PC-3 (cell line): ENCODE measurements around the gene PITPNM3. TPM values are rescaled to one million over a fixed set of nuclear protein-coding genes. Genes with fewer than 3 reads are reported as not detected.

ENCODE experiments used
- ATAC-seq: fragments of 200-7000 bp; cut with Tn5 transposase; 2 replicates; pipeline ENCODE4 v1.9.1; 2020; ENCODE audit warnings: mild to moderate bottlenecking, moderate library complexity
- BruUV-seq: library from RNA; stranded (reverse); fragments of 400-500 nt; replicated peaks from 2 replicates; lab custom pipeline; 2021; lab: Mats Ljungman, UMichigan
- CTCF ChIA-PET: fragments of 300-600 bp; sonication (Branson Sonifier 250); formaldehyde crosslinking; loops from one replicate; lab custom pipeline; 2022; ENCODE audit warnings: antibody characterized with exemption; lab: Charles Lee
- POLR2A ChIA-PET: fragments of 300-600 bp; sonication (Branson Sonifier 250); formaldehyde crosslinking; loops from one replicate; lab custom pipeline; 2022; ENCODE audit warnings: antibody characterized with exemption; ENCODE audit not compliant: unreplicated experiment; lab: Charles Lee
- DNase-seq: peaks from one replicate; pipeline ENCODE4 v3.0.0-alpha.2; 2015
- H2AFZ ChIP-seq: fragments of 300-600 bp; sonication (generic); 2 replicates; pipeline ENCODE4 v1.6.0; 2016; ENCODE audit warnings: antibody characterized with exemption, low read length
- H3F3A ChIP-seq: fragments of 300-600 bp; sonication (generic); one replicate; pipeline ENCODE4 v1.6.0; 2017; ENCODE audit warnings: antibody characterized with exemption, low read length, control low read depth, mild to moderate bottlenecking; ENCODE audit not compliant: unreplicated experiment
- H3K27ac ChIP-seq: fragments of 300-600 bp; sonication (generic); 2 replicates; pipeline ENCODE4 v1.5.1; 2016; ENCODE audit warnings: mild to moderate bottlenecking, low read length
- H3K27me3 ChIP-seq: fragments of 300-600 bp; sonication (generic); 2 replicates; pipeline ENCODE4 v1.6.1; 2016; ENCODE audit warnings: low read length, mixed read lengths
- H3K36me3 ChIP-seq: fragments of 300-600 bp; sonication (generic); 2 replicates; pipeline ENCODE4 v1.6.1; 2016; ENCODE audit warnings: low read depth, mixed run types, low read length, mixed read lengths
- H3K4me1 ChIP-seq: fragments of 300-600 bp; sonication (generic); 2 replicates; pipeline ENCODE4 v1.5.1; 2016; ENCODE audit warnings: low read length; ENCODE audit not compliant: insufficient read depth
- H3K4me2 ChIP-seq: fragments of 300-600 bp; sonication (generic); 2 replicates; pipeline ENCODE4 v1.6.0; 2016; ENCODE audit warnings: low read length
- H3K4me3 ChIP-seq: fragments of 300-600 bp; sonication (generic); 2 replicates; pipeline ENCODE4 v1.5.1; 2016; ENCODE audit warnings: mild to moderate bottlenecking, low read length, mixed read lengths
- H3K79me2 ChIP-seq: fragments of 300-600 bp; sonication (generic); 2 replicates; pipeline ENCODE4 v1.6.1; 2017; ENCODE audit warnings: low read length, mixed read lengths
- H3K9ac ChIP-seq: fragments of 300-600 bp; sonication (generic); 2 replicates; pipeline ENCODE4 v1.6.0; 2016; ENCODE audit warnings: mild to moderate bottlenecking, low read length
- H3K9me2 ChIP-seq: fragments of 300-600 bp; sonication (generic); replicated peaks from 2 replicates; pipeline ENCODE4 v1.6.1; 2016; ENCODE audit warnings: mixed run types, low read length, mixed read lengths
- H3K9me3 ChIP-seq: fragments of 300-600 bp; sonication (generic); 2 replicates; pipeline ENCODE4 v1.6.1; 2016; ENCODE audit warnings: low read length, mixed read lengths
- H4K20me1 ChIP-seq: fragments of 300-600 bp; sonication (generic); 2 replicates; pipeline ENCODE4 v1.6.1; 2016; ENCODE audit warnings: low read length, mixed read lengths
- CTCF ChIP-seq: fragments of 300-600 bp; sonication (generic); conservative IDR thresholded peaks from 2 replicates; pipeline ENCODE4 v1.5.1; 2017; ENCODE audit warnings: antibody characterized with exemption, low read depth, mild to moderate bottlenecking, low read length
- EZH2 ChIP-seq: fragments of 300-600 bp; sonication (generic); IDR thresholded peaks from one replicate; pipeline ENCODE4 v1.6.1; 2017; ENCODE audit warnings: antibody characterized with exemption, mild to moderate bottlenecking, low read length; ENCODE audit not compliant: unreplicated experiment
- EZH2phosphoT487 ChIP-seq: fragments of 300-600 bp; sonication (generic); IDR thresholded peaks from 2 replicates; pipeline ENCODE4 v1.6.1; 2018; ENCODE audit warnings: mild to moderate bottlenecking, antibody characterized with exemption, low read length, borderline replicate concordance
- intact Hi-C: fragments of 100-400 bp; cut with micrococcal nuclease; formaldehyde crosslinking; loops from 2 replicates; pipeline ENCODE4 v1.9.0; 2023
- total RNA-seq: library from RNA; depleted of rRNA; stranded (reverse); fragments of >200 nt; gene quantifications from 2 replicates; pipeline ENCODE4 v1.2.3, GENCODE V29; 2014

PITPNM3 gene
- total RNA-seq, 1 experiment from 2014 or later: 7.1 TPM

DNA sequence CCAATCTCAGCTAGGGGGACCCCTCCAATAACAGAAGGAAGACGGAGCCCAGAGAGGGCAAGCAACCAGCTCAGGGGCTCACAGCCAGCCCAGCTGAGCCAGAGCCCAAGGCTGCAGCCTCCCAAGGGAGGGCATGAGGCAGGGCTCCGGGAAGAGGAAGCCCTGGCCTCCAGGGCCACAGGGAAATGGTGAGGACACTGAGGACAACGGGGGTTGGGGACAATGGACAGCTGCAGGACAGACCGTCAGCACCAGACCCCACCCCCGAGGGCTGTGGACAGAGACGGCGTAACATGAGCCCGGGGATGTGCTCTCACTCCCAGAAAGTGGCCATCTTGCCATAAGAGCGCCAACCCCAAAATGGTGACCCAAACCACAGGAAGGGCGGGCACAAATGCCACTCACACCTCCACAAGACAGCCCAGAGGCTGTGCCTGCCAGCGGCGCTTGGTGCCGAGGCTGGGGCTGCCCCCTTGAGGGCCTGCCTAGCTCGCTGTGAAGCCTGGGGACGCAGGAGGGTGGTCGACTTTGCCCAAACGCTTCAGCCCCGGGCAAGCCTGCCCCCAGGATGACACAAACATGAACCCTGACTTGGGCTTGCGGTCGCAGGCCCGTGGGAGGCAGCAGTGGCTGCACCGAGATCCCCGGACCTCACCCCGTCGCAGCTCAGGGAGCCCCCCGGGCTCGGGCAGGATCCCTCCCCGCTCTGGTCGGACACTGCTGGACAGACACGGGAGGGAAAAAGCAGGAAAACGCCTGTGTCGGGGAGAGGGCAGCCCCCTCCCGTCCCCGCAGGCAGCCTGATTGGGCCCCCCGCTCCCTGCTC lies 101.6 kb downstream of the PITPNM3 start:
- Histone ChIP-seq H3K4me2 (no peak overlapping the region), H3K4me3 (no peak overlapping the region), H3K36me3 (no peaks in the 10 kb centered on the region), H3K79me2 (no peaks in the 10 kb centered on the region), H3K4me1 (peaks cover 9% of the 10 kb centered on the region), H3K27ac (no peak overlapping the region), H3K9ac (no peak overlapping the region), H2AFZ (no peak overlapping the region), H3F3A (no peaks in the 10 kb centered on the region), H3K9me2 (no peaks in the 10 kb centered on the region), H4K20me1 (no peaks in the 10 kb centered on the region), H3K27me3 (no peaks in the 10 kb centered on the region), H3K9me3 (no peaks in the 10 kb centered on the region)
- TF ChIP-seq CTCF (no peak), EZH2 (no peak), EZH2phosphoT487 (no peak)
- no peak for ATAC-seq
- POLR2A ChIA-PET: no interaction called here
- CTCF ChIA-PET: no interaction called here
- DNase-seq: no peak
- intact Hi-C loops: no loop called here
- no TSS peak for BruUV-seq

- Histone ChIP-seq H2AFZ (no peak overlapping the region), H4K20me1 (no peaks in the 10 kb centered on the region), H3K4me1 (peaks cover 9% of the 10 kb centered on the region), H3K36me3 (no peaks in the 10 kb centered on the region; the same call in 1 of the 2 replicates), H3K79me2 (no peaks in the 10 kb centered on the region), H3K27me3 (no peaks in the 10 kb centered on the region), H3K9ac (no peak overlapping the region), H3F3A (no peaks in the 10 kb centered on the region), H3K4me3 (no peak overlapping the region), H3K9me3 (no peaks in the 10 kb centered on the region), H3K27ac (no peak overlapping the region), H3K4me2 (no peak overlapping the region), H3K9me2 (no peaks in the 10 kb centered on the region)
- intact Hi-C loops: no loop called here
- BruUV-seq: no TSS peak
- CTCF ChIA-PET: no interaction called here
- POLR2A ChIA-PET: no interaction called here
- ATAC-seq: no peak
- DNase-seq: no peak
- no peak for TF ChIP-seq CTCF
- no peak for TF ChIP-seq EZH2
- TF ChIP-seq EZH2phosphoT487: no peak
Observed at GRCh38 chr17:6453279-6454024, 102.9 kb downstream of the PITPNM3 start.
